Adipose tissue (tissue), 3 donors: ENCODE measurements around the gene GPR162. TPM values are rescaled to one million over a fixed set of nuclear protein-coding genes. Genes with fewer than 3 reads are reported as not detected.

Experiments
- H3K27ac ChIP-seq: one replicate; pipeline ENCODE4 v1.5.1; 2013; ENCODE audit warnings: low read depth, low read length
- WGBS, 3 donors: extraction: QIAGEN DNeasy Blood & Tissue Kit; methylation state at CpG; one replicate each; pipeline ENCODE4 v1.1.7; 2013; 5-methylcytosine and 5-hydroxymethylcytosine counted together
- polyA plus RNA-seq, 3 donors: library from polyadenylated mRNA; stranded (reverse); fragments of 200-250 nt; gene quantifications; one replicate each; pipeline ENCODE4 v1.2.3, GENCODE V29; 2013
- donor health status: healthy with polysubstance abuse.
- donor health status: Bipolar disorder and iron deficiency.
- donor health status: healthy.

Gene GPR162, protein sequence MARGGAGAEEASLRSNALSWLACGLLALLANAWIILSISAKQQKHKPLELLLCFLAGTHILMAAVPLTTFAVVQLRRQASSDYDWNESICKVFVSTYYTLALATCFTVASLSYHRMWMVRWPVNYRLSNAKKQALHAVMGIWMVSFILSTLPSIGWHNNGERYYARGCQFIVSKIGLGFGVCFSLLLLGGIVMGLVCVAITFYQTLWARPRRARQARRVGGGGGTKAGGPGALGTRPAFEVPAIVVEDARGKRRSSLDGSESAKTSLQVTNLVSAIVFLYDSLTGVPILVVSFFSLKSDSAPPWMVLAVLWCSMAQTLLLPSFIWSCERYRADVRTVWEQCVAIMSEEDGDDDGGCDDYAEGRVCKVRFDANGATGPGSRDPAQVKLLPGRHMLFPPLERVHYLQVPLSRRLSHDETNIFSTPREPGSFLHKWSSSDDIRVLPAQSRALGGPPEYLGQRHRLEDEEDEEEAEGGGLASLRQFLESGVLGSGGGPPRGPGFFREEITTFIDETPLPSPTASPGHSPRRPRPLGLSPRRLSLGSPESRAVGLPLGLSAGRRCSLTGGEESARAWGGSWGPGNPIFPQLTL
- polyA plus RNA-seq: 1 to 10 TPM; 2.0 to 5.1 (median 5.1) TPM

DNA sequence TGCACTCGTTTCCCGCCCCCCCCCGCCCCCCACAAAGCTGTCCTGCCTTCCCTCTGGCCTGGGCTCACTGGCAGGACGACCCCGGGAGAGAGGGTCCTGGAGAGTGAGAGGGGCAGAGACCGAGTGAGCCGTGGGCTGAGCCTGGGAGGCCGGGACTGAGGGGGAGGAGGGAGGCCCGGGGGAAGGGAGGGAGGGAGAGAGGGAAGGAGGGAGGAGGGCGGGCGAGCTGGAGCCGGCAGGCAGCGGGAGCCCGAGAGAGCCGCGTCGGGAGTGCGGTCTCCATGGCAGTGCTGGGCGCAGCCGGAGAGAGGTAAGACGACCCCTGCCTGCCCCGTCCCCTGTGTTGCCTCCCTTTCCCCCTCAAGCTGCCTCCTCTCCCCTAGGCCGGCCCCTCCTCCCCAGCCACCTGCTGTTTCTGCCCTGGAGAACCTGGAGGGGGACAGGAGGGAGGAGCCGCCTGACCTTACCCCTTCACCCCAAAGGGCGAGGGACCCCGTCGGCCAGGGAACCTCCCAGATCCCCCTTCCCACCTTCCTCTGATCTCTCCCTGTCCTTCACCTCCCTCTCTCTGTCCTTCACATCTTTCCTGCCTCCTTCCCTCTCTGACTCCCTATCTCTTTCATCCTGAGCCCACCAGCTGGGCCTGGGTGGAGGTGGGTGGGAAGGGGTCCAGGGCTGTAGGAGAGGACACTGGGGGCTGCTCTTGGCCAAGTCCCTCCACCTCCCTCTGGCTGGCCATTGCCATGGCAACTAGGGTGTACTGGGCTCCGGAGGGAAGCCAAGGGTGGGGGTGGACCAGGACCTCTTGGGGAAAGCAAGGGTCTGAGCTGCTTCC is at the start of gene GPR162:
TSS of gene GPR162 (plus strand) at position 231 of the 835 bp plus-strand sequence. CDS start 2,078 bp downstream, outside the sequence.
- no peak within 1 kb of the TSS for H3K27ac ChIP-seq
- WGBS, 3 donors: 0 to 1% (median 1%) methylated on average over 17 to 28 of the region's 28 CpGs

DNA sequence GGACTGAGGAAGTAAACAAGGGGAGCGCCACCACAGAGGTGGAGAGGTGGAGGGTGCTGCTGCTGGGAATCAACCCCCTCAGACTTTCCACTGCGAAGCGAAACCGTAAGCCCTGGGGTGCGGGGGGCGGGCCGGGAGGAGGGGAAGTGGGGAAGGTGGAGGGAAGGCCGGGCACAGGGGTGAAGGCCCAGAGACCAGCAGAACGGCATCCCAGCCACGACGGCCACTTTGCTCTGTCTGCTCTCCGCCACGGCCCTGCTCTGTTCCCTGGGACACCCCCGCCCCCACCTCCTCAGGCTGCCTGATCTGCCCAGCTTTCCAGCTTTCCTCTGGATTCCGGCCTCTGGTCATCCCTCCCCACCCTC is 49.3 kb upstream of the GPR162 start, which contains the start of gene LAG3:
TSS of gene LAG3 (plus strand) at position 190 of the 365 bp plus-strand sequence. CDS start 333 bp downstream, outside the sequence.
- 30 to 59% (median 37%) methylated on average over 10 to 15 of the region's 15 CpGs for WGBS, 3 donors
- no peak within 1 kb of the TSS for H3K27ac ChIP-seq

DNA sequence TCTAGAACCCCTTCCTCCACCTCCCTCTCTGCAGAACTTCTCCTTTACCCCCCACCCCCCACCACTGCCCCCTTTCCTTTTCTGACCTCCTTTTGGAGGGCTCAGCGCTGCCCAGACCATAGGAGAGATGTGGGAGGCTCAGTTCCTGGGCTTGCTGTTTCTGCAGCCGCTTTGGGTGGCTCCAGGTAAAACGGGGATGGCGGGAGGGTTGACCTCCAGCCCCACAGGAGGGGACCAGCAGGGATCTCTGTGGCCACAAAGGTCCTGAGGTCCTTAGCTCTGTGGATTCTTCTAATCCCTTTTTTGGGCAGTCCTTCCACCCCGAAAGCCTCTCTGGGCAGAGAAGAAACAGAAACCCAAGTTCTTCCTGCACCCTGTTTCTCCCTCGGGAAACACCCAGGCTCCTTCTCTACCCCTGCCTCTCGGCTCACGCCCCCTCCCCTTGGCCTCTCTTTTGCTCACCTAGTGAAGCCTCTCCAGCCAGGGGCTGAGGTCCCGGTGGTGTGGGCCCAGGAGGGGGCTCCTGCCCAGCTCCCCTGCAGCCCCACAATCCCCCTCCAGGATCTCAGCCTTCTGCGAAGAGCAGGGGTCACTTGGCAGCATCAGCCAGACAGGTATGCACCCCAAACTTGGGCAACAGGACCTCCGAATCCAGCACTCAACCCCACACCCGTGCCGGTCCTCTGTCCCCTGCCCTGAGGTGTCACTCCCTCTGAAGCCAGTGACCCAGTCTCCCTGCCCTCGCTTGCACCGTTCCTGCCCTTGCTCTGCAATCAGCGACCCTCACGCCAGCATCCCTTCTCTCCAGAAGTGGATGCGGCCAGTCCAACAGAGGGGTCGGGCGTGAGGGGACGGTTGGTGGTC is 48.7 kb upstream of the GPR162 start:
- H3K27ac ChIP-seq: no peak overlapping the region
- 61 to 72% (median 71%) methylated on average over 21 of the region's 21 CpGs for WGBS, 3 donors

DNA sequence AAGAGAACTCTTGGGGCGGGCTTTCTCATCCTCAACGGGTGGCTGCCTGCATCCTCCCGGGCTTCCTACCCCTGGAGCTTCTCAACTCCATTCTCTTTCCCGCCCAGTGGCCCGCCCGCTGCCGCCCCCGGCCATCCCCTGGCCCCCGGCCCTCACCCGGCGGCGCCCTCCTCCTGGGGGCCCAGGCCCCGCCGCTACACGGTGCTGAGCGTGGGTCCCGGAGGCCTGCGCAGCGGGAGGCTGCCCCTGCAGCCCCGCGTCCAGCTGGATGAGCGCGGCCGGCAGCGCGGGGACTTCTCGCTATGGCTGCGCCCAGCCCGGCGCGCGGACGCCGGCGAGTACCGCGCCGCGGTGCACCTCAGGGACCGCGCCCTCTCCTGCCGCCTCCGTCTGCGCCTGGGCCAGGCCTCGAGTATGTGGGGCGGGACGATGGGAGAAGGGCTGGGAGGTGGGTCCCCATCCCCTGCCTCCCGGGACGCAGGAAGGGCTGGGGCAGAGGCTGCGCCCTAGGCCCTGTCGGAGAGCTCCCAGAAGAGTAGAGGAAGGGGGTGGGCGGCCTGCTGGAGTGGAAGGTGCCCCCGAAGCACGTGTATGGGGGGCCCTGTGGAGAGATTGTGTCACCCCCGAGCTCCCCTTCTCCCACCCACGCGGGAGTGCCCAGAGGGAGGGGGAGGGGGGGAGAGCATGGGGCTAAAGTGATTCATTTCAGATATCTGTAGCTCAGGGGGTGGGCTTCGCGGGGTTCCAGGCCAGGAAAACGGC is 47.9 kb upstream of the GPR162 start:
- H3K27ac ChIP-seq: no peak overlapping the region
- WGBS, 3 donors: 30 to 40% (median 39%) methylated on average over 52 to 60 of the region's 60 CpGs

DNA sequence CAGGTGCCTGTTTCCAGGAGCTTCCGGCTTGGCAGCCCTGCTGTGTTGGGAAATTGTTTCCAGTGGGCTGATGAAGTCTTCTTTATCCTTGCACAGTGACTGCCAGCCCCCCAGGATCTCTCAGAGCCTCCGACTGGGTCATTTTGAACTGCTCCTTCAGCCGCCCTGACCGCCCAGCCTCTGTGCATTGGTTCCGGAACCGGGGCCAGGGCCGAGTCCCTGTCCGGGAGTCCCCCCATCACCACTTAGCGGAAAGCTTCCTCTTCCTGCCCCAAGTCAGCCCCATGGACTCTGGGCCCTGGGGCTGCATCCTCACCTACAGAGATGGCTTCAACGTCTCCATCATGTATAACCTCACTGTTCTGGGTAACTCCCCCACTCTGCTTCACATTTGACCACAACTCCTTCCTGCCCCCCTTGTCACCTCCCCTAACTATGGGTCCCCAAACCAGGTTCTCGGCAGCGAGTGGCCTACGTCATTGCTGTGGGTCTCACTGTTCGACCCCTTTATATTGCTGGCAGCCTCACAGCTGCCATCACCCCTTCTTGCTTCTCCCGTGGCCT is 47.0 kb upstream of the GPR162 start:
- H3K27ac ChIP-seq: no peak overlapping the region
- 69 to 86% (median 79%) methylated on average over 15 of the region's 15 CpGs for WGBS, 3 donors

DNA sequence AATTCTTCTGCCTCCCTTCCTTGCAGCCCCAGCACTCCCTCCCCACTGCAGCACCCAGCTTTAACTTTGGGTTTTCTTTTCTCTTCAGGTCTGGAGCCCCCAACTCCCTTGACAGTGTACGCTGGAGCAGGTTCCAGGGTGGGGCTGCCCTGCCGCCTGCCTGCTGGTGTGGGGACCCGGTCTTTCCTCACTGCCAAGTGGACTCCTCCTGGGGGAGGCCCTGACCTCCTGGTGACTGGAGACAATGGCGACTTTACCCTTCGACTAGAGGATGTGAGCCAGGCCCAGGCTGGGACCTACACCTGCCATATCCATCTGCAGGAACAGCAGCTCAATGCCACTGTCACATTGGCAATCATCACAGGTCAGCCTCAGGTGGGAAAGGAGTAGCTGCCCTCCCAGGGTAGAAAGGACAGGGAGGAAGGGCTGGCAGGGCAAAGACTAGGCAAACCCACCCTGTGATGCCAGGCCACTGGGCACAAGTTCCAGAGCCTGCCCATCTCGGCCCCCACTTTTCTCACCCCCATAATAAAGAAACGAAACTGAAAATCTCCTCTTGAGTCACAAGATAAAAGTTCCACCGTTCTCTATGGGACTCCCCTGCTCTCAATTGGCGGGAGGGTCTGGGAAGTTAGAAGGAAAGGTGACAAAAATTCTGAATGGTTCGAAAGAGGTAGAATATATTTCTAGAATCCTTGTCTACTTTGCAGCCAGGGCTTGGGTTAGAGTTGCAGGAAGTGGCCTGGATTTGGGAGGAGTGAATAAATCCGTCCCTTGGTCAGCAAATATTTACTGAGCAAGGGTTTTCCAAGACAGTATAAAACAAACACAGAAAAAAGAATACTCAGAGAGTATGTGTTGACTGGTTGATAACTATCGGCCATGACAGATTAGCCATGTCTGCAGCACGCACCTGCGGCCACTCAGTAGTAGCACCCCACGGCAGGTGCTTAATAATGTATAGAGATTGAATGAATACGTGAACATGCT is 46.1 kb upstream of the GPR162 start:
- H3K27ac ChIP-seq: no peak overlapping the region
- 68 to 87% (median 80%) methylated on average over 16 of the region's 16 CpGs for WGBS, 3 donors

DNA sequence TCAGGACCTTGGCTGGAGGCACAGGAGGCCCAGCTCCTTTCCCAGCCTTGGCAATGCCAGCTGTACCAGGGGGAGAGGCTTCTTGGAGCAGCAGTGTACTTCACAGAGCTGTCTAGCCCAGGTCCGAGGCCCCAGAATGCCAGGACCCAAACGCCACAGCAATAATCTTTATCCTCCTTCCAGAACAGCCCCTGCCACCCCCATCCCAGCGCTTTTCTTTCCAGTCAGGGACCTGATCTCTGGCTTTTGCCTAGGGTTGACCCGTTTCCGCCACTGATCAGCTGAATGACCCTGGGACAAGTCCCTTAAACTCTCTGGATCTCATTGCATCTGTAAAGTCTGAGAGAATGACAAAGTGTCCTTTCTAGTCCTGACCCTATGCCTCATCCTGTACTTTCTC is 44.2 kb upstream of the GPR162 start:
- 91 to 99% (median 92%) methylated on average over 5 of the region's 5 CpGs for WGBS, 3 donors
- no peak overlapping the region for H3K27ac ChIP-seq

DNA sequence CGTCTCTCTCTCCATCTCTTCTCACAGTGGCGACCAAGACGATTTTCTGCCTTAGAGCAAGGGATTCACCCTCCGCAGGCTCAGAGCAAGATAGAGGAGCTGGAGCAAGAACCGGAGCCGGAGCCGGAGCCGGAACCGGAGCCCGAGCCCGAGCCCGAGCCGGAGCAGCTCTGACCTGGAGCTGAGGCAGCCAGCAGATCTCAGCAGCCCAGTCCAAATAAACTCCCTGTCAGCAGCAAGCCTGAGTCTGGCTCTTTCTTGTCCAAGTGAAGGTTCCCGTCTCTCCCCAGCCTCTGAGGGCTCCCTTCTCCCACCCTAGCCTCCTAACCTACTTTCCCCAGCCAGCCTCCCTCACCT is 43.4 kb upstream of the GPR162 start:
- H3K27ac ChIP-seq: no peak overlapping the region
- WGBS, 3 donors: 24 to 58% (median 44%) methylated on average over 14 of the region's 14 CpGs

DNA sequence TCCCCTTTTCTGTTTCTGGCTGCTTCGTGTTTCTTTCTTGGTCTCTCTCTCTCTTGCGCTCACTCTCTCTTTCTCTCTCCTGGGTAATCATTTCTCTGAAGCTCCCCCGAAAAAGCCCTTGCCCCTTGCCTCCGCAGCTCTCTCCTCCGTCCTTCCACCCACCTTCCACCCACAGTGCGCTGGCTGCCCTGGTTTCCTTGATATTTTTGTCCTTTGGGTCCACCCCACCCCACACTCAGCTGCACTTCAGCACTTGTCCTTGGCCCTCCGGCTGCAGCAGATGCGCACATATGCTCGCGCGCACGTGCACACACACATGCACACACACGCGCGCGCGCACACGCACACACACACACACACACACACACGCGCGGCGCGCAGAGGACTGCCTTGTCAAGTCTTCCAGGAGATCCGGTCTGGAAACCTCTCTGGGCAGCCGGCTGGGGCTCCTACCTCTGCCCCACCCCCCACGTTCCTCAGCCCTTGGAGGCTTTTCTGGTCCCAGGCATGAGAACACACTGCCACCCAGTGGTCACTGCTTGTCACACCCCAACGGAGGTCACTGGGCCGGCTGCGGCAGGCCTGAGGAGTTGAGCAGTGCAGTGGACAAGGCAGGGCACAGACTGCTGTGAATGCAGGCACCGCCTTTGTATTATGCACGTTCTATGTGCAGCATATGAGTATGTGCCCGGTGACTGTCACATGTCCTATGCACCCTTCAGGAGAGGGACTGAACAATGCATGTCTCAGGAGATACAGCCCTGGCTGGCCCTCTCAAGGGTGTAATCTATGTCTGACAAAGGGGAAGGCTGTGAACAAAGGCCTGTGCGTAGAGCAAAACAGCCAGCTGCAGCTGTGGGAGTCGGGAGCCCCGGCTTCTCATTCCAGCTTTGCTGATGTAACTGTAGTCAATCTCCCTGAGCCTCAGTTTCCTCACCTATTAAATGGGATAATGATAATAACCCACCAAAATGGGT is 42.8 kb upstream of the GPR162 start:
- 3 to 4% (median 4%) methylated on average over 35 of the region's 35 CpGs for WGBS, 3 donors

DNA sequence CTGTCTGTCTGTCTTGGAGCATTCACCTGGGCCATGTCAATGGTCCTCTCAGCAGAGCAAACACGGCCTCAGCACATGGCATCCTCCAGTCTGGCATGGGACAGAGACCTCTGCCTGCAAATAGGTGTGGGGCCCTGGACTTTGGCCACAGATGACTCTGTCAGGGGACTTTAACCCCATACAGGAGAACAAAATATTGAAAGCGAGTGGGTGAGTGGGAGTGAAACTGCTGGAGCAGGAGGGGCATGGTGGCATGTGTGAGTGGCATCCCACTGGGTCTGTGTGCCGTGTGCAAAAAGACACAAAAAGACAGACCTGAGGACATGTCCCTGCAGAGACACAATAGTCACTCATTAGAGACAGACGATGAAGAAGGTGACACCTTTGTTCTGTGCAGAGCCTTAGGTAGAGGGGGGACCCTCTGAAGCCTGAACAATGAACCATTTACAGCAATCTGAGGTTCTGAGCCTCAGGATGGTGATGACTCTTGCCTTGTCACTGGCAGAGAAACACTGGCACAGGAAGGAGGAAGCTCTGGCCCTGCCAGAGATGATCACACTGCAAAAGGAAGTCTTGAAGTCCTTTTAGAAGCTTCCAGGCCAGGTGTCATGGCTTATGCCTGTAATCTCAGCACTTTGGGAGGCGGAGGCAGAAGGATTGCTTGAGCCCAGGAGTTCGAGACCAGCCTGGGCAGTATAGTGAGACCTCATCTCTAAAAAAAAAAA is 41.8 kb upstream of the GPR162 start:
- no peak overlapping the region for H3K27ac ChIP-seq
- WGBS, 3 donors: 82 to 88% (median 86%) methylated on average over 6 of the region's 6 CpGs

More for the DNA sequence above, 42.8 kb upstream of the GPR162 start:
- H3K27ac ChIP-seq: no peak overlapping the region

DNA sequence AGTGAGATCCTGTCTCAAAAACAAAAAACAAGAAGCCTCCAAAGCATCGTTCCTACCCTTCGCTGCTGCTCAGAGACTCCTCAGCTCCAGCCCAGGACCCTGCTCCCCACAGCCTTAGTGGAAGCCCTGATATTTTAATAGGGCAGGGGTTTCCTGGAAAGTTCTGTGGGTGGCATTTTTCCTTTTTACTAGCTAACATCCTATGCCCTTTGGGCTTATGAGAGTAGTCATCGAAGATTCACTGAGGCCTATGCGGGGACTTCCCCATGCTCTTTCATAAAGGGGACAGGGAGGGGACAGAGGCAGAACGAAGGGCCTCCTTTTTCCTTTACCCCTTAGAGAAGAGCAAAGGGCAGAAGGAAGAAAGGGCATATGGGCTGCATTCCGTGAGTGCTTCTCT is 41.0 kb upstream of the GPR162 start:
- WGBS, 3 donors: 79 to 91% (median 84%) methylated on average over 6 of the region's 6 CpGs
- no peak overlapping the region for H3K27ac ChIP-seq

DNA sequence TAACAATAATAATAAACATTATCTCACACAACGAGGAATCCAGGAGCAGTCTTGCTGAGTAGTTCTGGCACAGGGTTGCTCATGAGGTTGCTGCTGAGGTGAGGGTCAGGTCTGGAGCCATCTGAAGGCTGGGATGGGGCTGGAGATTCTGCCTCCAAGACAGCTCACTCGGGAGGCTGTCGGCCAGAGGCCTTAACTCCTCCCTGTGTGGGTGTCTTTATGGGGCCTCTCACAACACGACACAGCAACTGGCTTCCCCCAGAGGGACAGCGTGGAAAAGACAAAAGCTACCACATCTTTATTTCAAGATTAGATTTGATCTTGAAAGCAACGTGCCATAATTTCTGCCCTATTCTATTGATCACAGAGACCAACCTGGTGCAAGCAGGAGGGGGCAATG is 39.5 kb upstream of the GPR162 start:
- H3K27ac ChIP-seq: no peak overlapping the region
- 71 to 78% (median 77%) methylated on average over 6 of the region's 6 CpGs for WGBS, 3 donors

DNA sequence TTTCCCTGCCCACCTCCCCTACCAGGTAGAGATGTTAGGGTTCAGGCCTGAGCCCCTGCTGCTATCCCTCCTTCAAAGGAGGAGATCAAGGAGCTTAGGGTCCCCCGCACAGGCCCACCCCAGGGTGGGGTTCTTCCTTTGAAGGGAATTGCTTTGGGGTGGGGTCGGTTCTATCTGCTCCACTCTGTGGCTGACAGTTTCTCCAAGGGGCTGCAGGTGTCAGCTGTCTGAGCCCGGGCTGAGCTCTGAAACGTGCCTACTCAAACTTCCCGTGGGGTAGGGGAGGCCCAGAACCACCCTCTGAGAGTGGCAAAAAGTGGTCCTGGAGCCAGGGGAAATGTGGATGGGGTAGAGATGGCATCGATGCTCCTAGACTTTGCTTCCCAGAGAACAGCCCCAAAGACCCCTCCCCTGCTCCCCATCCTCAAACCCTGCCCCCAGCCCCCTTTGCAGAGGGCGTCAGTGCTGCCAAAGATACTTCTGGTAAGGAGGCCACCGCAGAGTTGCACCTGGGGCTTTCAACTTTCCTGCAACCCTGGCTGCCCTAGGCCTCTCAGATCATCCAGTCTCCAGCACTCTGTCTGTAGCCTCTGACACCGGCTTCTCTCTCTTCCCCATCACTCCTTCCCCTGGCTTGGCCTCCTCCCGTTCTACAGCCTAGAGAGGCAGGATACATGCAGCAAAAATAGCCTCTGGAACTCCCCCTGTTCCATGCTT is 38.6 kb upstream of the GPR162 start:
- 67 to 81% (median 78%) methylated on average over 9 to 10 of the region's 10 CpGs for WGBS, 3 donors

DNA sequence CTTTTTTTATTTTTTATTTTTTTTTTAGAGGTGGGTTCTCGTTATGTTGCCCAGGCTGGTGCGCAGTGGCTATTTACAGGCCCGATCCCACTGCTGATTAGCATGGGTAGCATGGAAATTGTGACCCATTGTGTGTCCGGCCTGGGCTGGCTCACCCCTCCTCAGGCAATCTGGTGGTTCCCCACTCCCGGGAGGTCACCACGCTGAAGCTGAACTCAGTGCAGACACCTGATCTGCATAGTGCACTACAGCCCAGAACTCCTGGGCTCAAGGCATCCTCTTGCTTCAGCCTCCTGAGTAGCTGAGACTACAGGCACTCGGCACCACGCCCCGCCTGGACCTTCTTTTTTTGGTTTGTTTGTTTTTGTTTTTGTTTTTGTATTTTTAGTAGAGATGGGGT is 37.8 kb upstream of the GPR162 start:
- 87 to 93% (median 88%) methylated on average over 9 of the region's 9 CpGs for WGBS, 3 donors
- no peak overlapping the region for H3K27ac ChIP-seq

More for the DNA sequence above, 38.6 kb upstream of the GPR162 start:
- no peak overlapping the region for H3K27ac ChIP-seq
